AG04449 (cell line): ENCODE measurements around the gene CD9.
A peak's percentile ranks its signal among the peaks of the same experiment; 100 is the strongest.

ENCODE experiments used
- CTCF ChIA-PET: fragments of 350-600 bp; formaldehyde crosslinking; extraction: SDS; loops from one replicate; lab custom pipeline; 2021; ENCODE audit warnings: antibody characterized with exemption; lab: Yijun Ruan, JAX
- POLR2A ChIA-PET: fragments of 400-600, 350-600 bp; formaldehyde crosslinking; extraction: SDS; loops from one replicate; lab custom pipeline; 2020; ENCODE audit warnings: antibody characterized with exemption, inconsistent platforms; lab: Yijun Ruan, JAX
- DNase-seq: peaks from one replicate; pipeline ENCODE4 v3.0.0-alpha.2; 2010; ENCODE audit warnings: low read depth, low spot score
- H3K4me3 ChIP-seq: 2 replicates; pipeline ENCODE4 v1.5.1; 2011; ENCODE audit warnings: low read depth, mild to moderate bottlenecking, control low read depth, low read length
- TF ChIP-seq, protein P1 (sequence below): IDR thresholded peaks from one replicate; pipeline ENCODE4 v1.5.1; 2011; ENCODE audit warnings: mild to moderate bottlenecking, moderate library complexity, low read length, control low read depth, inconsistent platforms; ENCODE audit not compliant: insufficient read depth; ENCODE audit errors: missing control alignments

Gene CD9

DNA sequence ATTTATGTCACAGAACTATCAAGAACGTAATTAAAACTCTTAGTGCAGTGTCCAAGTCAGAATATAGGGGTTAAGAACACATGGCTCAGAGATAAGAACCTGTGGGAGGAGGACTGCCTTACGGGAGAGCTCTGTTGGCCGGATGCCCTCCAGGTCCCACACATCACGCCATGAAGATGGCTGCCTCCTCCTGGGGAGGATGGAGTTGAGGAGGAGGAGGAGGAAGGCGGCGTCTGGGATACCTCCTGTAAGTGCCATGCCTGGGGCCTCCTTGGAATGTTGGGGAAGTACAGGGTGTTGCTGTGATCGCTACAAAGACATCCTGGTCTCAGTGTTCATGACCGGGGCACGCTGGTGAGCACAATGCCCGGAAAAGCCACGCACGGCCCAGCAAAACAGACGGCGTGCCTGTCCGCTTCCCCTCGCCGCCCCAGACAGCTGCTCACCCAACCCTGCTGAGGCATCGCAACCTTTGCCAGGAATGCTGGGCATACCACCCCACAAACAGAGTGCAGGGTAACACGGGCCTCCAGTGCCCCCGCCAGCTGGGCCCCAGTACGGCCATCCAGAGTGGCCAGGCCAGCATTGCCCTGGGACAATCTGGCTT lies 28.7 kb upstream of the CD9 start:
- TF ChIP-seq, protein P1, sequence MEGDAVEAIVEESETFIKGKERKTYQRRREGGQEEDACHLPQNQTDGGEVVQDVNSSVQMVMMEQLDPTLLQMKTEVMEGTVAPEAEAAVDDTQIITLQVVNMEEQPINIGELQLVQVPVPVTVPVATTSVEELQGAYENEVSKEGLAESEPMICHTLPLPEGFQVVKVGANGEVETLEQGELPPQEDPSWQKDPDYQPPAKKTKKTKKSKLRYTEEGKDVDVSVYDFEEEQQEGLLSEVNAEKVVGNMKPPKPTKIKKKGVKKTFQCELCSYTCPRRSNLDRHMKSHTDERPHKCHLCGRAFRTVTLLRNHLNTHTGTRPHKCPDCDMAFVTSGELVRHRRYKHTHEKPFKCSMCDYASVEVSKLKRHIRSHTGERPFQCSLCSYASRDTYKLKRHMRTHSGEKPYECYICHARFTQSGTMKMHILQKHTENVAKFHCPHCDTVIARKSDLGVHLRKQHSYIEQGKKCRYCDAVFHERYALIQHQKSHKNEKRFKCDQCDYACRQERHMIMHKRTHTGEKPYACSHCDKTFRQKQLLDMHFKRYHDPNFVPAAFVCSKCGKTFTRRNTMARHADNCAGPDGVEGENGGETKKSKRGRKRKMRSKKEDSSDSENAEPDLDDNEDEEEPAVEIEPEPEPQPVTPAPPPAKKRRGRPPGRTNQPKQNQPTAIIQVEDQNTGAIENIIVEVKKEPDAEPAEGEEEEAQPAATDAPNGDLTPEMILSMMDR: no peak
- ChIA-PET POLR2A (no interaction called here), CTCF (interaction anchor here (3.1 kb wide), 1 partner anchor 24 kb away, joined by 12 read pairs; no protein-coding TSS in a partner anchor)
- no peak overlapping the region for H3K4me3 ChIP-seq
- DNase-seq: no peak

DNA sequence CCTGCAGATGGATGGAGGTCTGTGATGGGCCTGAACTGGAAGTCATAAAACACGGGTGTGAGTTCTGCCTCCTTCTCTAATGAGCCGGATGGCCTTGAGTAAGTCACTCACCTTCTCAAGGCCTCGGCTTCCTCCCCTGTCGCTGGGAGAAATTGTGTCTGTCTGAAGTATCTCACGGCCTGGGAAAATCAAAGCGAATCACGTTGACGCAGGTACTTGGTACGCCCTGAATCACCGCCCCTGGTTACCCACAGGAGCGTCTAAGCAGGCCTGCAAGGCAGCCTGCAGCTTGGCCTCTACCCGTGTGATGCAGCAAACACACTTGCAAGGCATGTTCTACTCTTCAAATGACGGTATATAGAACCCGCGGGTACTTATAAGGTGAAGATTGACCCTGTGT lies 28.1 kb upstream of the CD9 start:
- CTCF ChIA-PET: interaction anchor here (1.0 to 3.1 kb wide), 2 partner anchors 23 to 27 kb away, joined by 3 to 12 read pairs; no protein-coding TSS in a partner anchor
- TF ChIP-seq, protein P1: no peak
- POLR2A ChIA-PET: no interaction called here
- H3K4me3 ChIP-seq: no peak overlapping the region
- no peak for DNase-seq

DNA sequence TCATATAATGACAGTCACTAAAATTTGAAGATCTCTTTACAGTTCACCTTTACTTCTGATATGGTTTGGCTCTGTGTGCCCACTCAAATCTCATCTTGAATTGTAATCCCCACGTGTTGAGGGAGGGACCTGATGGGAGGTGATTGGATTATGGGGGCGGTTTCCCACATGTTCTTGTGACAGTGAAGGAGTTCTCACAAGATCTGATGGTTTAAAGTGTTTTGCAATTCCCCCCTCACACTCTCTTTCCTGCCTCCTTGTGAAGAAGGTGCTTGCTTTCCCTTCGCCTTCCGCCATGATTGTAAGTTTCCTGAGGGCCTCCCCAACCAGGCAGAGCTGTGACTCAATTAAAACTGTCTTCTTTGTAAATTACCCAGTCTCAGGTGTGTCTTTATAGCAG lies 27.3 kb upstream of the CD9 start:
- no peak for DNase-seq
- CTCF ChIA-PET: interaction anchor here (1.0 to 3.1 kb wide), 2 partner anchors 22 to 26 kb away, joined by 3 to 12 read pairs; no protein-coding TSS in a partner anchor
- TF ChIP-seq, protein P1: no peak
- no peak overlapping the region for H3K4me3 ChIP-seq
- POLR2A ChIA-PET: no interaction called here

DNA sequence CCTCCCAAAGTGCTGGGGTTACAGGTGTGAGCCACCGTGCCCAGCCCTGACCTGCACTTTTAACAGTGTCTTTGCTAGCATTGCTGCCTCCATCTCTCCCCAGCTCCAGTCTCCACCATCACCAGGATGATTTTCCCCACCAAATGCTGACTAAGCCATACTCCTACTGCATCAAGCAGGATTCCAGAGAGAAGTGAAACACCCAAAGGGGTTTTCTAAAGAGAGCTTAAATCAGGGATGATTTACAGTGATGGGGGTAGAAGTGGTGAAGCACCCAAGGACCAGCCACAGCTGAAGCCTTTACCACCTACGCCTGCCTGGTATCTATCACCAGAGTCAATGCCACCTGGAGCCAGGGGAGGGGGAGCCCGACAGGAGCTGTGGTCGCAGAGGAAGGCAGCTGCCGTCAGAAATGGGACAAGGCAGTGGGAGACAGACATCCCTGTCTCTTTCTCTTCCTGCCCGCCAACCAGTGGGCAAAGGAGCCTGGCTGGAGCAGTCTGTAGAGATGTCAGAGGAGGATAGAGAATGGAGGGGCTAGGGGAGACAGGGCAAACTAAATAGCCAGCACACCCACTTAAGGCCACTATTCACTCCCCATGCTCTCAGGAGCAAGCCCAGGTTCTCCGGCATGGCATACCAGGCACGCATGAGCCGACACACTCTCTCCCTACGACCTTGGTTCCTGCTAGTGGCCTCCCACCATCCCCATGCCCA lies 22.4 kb upstream of the CD9 start:
- TF ChIP-seq, protein P1: no peak
- no peak for DNase-seq
- CTCF ChIA-PET: interaction anchor here (1.5 to 3.0 kb wide), 2 partner anchors 9 to 18 kb away, joined by 4 to 15 read pairs; no protein-coding TSS in a partner anchor
- H3K4me3 ChIP-seq: no peak overlapping the region
- POLR2A ChIA-PET: no interaction called here

DNA sequence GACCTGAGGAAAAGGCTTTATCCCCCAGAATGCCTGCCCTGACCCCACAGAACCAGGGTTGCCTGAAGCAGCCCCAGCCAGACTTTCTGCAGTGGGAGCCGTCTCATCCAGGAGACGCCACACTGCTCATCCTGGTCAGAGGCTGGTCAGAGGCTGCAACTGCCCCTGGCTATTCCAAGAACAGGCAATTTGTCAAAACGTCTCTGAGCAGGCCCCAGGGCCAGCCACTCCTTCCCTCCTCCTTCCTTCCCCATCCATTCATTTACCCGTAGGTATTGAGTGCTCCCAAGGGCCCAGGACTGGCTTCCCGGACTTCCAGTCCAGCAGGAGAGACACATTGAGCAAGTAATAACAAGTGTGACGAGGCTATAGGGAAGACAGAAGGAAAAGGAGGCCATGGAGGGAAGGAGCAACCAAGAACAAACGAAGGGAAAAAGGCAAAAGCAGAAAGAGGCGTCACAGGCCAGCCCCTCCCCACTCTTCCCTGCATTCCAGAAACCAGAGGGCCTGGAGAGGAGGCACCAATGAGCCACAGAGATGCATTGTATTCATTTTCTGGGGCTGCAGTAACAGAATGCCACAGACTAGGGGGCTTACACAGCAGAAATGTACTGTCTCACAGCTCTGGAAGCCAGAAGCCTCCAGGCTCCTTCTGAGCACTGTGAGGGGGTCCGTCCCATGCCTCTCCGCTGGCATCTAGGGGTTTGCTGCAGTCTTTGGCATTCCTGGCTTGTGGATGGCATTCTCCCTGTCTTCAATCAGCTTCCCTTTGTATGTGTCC lies 21.0 kb upstream of the CD9 start:
- H3K4me3 ChIP-seq: no peak overlapping the region
- POLR2A ChIA-PET: no interaction called here
- DNase-seq: no peak
- TF ChIP-seq, protein P1: peak; percentile 41
- CTCF ChIA-PET: interaction anchor here (0.9 to 1.2 kb wide), 3 partner anchors 15 to 110 kb away, joined by 3 to 5 read pairs (median 3); no protein-coding TSS in a partner anchor
